ENCODE measurements around the gene HAGH.
A peak's percentile ranks its signal among the peaks of the same experiment; 100 is the strongest.

The HAGH gene

GRCh38 chr16:1846416-1846815, 19.8 kb upstream of the HAGH start:
- Histone ChIP-seq H3K36me3 (ENCODE audit: control insufficient read depth in 2 of 2, insufficient read depth in 1 of 2, low read length in 2 of 2) (no peaks in the 10 kb centered on the region), H3K27ac (ENCODE audit: extremely low read depth, low read depth, low read length) (no peak overlapping the region), H3K9me3 (ENCODE audit: control insufficient read depth, insufficient read depth, low read depth, low read length) (no peaks in the 10 kb centered on the region), H3K4me3 (ENCODE audit: low read depth, low read length) (no peak overlapping the region), H3K4me1 (ENCODE audit: control insufficient read depth, insufficient read depth, low read length) (no peaks in the 10 kb centered on the region)
- CTCF ChIA-PET: interaction anchor here (1.1 kb wide), 1 partner anchor 20 kb away, joined by 4 read pairs; no protein-coding TSS in a partner anchor
- TF ChIP-seq ZNF146 (tag by site-specific recombination; IDR thresholded peaks at IDR 0.05) (peak; percentile 67), ZNF416 (tag by site-specific recombination; IDR thresholded peaks at IDR 0.05) (no peak), SCRT2 (tag by site-specific recombination; IDR thresholded peaks at IDR 0.05) (no peak), ZNF404 (tag by site-specific recombination; IDR thresholded peaks at IDR 0.05) (no peak)
- POLR2A ChIA-PET: no interaction called here

DNA sequence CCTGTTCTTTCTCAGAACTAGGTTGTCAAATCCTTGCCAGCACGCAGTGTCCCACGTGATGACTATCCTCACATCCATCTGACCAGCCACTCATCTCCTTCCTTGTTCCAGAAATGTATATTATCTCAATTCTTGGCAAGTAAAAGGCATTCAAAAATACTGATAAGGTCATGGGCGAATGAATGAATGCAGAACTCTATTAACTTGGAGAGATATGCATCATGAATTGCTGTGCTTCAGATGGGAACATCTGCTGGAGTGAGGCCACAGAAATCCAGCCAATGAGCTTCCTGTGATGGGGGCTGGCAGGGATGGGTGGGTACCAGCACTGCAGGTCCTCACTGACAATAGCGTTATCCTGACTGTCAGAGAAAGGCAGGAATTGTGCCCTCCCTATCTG, 19.4 kb upstream of the HAGH start:
- ChIA-PET POLR2A (no interaction called here), CTCF (interaction anchor here (1.1 kb wide), 1 partner anchor 20 kb away, joined by 4 read pairs; no protein-coding TSS in a partner anchor)
- H3K4me1 ChIP-seq (ENCODE audit: control insufficient read depth, insufficient read depth, low read length): no peaks in the 10 kb centered on the region
- H3K36me3 ChIP-seq (ENCODE audit: control insufficient read depth in 2 of 2, insufficient read depth in 1 of 2, low read length in 2 of 2): no peaks in the 10 kb centered on the region
- no peak overlapping the region for H3K27ac ChIP-seq (ENCODE audit: extremely low read depth, low read depth, low read length)
- no peaks in the 10 kb centered on the region for H3K9me3 ChIP-seq (ENCODE audit: control insufficient read depth, insufficient read depth, low read depth, low read length)
- TF ChIP-seq ZNF549 (tag by site-specific recombination; IDR thresholded peaks at IDR 0.05) (no peak), HOXD13 (CRISPR knock-in tag; IDR thresholded peaks at IDR 0.05; ENCODE audit: borderline replicate concordance) (no peak), ZNF223 (tag by site-specific recombination; IDR thresholded peaks at IDR 0.05) (no peak), HOXC10 (CRISPR knock-in tag; IDR thresholded peaks at IDR 0.05) (no peak)
- TF ChIP-seq, protein P1, sequence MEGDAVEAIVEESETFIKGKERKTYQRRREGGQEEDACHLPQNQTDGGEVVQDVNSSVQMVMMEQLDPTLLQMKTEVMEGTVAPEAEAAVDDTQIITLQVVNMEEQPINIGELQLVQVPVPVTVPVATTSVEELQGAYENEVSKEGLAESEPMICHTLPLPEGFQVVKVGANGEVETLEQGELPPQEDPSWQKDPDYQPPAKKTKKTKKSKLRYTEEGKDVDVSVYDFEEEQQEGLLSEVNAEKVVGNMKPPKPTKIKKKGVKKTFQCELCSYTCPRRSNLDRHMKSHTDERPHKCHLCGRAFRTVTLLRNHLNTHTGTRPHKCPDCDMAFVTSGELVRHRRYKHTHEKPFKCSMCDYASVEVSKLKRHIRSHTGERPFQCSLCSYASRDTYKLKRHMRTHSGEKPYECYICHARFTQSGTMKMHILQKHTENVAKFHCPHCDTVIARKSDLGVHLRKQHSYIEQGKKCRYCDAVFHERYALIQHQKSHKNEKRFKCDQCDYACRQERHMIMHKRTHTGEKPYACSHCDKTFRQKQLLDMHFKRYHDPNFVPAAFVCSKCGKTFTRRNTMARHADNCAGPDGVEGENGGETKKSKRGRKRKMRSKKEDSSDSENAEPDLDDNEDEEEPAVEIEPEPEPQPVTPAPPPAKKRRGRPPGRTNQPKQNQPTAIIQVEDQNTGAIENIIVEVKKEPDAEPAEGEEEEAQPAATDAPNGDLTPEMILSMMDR (tag by site-specific recombination; IDR thresholded peaks at IDR 0.05): no peak
- H3K4me3 ChIP-seq (ENCODE audit: low read depth, low read length): no peak overlapping the region

DNA sequence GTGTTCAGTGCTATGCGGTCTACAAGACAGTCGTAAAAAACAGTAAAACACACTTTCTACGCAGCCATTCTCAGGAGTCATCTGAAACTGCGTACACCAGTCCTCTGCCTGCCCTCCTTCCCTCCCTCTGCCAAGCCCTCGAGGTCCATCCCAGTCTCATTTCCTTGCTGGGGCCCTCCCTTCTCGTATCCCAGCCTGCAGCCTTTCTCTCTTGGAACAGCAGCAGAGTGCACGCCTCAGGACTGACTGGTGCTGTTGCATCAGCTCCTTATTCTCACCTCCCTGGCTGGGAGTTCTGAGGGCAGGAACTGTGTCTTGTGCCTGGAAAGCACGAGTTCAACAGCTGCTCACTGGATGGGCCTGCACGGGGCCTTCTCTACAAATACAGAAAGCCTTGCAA, 12.9 kb upstream of the HAGH start:
- Histone ChIP-seq H3K4me3 (ENCODE audit: low read depth, low read length) (no peak overlapping the region), H3K27ac (ENCODE audit: extremely low read depth, low read depth, low read length) (peak overlapping the region; percentile 56), H3K36me3 (ENCODE audit: control insufficient read depth in 2 of 2, insufficient read depth in 1 of 2, low read length in 2 of 2) (no peaks in the 10 kb centered on the region), H3K4me1 (ENCODE audit: control insufficient read depth, insufficient read depth, low read length) (no peaks in the 10 kb centered on the region), H3K9me3 (ENCODE audit: control insufficient read depth, insufficient read depth, low read depth, low read length) (no peaks in the 10 kb centered on the region)
- ChIA-PET CTCF (interaction anchor here (1.3 kb wide), 1 partner anchor 12 kb away, joined by 3 read pairs; no protein-coding TSS in a partner anchor), POLR2A (interaction anchor here (1.1 to 1.3 kb wide), 2 partner anchors 13 to 125 kb away, joined by 3 to 4 read pairs; partner anchors contain the start of genes FAHD1, HAGH and RPS2)
- no peak for TF ChIP-seq ZNF513 (tag by site-specific recombination; IDR thresholded peaks at IDR 0.05)
- TF ChIP-seq WT1 (tag by site-specific recombination; IDR thresholded peaks at IDR 0.05): peak; percentile 59
- no peak for TF ChIP-seq ZNF785 (tag by site-specific recombination; IDR thresholded peaks at IDR 0.05)
- peak; percentile 42; the same call in 1 of the 2 replicates for TF ChIP-seq ZNF518A (tag by site-specific recombination; conservative IDR thresholded peaks at IDR 0.05; ENCODE audit: low read depth)
- TF ChIP-seq, protein P2, sequence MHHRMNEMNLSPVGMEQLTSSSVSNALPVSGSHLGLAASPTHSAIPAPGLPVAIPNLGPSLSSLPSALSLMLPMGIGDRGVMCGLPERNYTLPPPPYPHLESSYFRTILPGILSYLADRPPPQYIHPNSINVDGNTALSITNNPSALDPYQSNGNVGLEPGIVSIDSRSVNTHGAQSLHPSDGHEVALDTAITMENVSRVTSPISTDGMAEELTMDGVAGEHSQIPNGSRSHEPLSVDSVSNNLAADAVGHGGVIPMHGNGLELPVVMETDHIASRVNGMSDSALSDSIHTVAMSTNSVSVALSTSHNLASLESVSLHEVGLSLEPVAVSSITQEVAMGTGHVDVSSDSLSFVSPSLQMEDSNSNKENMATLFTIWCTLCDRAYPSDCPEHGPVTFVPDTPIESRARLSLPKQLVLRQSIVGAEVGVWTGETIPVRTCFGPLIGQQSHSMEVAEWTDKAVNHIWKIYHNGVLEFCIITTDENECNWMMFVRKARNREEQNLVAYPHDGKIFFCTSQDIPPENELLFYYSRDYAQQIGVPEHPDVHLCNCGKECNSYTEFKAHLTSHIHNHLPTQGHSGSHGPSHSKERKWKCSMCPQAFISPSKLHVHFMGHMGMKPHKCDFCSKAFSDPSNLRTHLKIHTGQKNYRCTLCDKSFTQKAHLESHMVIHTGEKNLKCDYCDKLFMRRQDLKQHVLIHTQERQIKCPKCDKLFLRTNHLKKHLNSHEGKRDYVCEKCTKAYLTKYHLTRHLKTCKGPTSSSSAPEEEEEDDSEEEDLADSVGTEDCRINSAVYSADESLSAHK (tag by site-specific recombination; IDR thresholded peaks at IDR 0.05): 0 out of 2 replicates have a peak, but pooled peaks have one; percentile 3
- peak; percentile 98 for TF ChIP-seq ZNF341 (tag by site-specific recombination; IDR thresholded peaks at IDR 0.05; ENCODE audit: low read depth)
- no peak for TF ChIP-seq ZNF10 (tag by site-specific recombination; IDR thresholded peaks at IDR 0.05)
- TF ChIP-seq ZNF391 (tag by site-specific recombination; IDR thresholded peaks at IDR 0.05; ENCODE audit: borderline replicate concordance, low read depth): no peak
- TF ChIP-seq ZNF707 (tag by site-specific recombination; IDR thresholded peaks at IDR 0.05): no peak
- TF ChIP-seq PRDM6 (tag by site-specific recombination; IDR thresholded peaks at IDR 0.05): peak; percentile 63

Data from HEK293 (cell line).